ENCODE data around the gene PACSIN1.

DNA sequence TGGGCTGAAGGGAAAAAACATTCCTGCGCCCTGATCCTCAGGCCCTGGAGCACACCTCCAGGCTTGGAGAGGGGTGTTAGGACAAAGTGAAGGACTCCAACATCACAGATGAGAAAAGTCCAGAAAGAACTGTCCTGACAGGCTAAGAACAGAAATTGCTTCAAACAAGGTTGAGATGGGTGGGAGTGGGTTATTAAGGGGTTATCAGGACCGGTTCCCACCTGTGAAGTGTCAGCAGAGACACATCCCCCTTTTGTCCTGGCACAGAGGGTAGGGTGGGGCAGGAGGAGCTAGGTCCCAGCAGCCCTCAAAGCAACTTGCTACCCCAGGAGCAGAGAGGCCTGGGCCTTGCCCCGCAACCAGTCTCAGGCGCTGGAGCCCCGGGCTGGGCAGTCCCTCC is 86.7 kb downstream of the PACSIN1 start:
- TF ChIP-seq, protein P1, sequence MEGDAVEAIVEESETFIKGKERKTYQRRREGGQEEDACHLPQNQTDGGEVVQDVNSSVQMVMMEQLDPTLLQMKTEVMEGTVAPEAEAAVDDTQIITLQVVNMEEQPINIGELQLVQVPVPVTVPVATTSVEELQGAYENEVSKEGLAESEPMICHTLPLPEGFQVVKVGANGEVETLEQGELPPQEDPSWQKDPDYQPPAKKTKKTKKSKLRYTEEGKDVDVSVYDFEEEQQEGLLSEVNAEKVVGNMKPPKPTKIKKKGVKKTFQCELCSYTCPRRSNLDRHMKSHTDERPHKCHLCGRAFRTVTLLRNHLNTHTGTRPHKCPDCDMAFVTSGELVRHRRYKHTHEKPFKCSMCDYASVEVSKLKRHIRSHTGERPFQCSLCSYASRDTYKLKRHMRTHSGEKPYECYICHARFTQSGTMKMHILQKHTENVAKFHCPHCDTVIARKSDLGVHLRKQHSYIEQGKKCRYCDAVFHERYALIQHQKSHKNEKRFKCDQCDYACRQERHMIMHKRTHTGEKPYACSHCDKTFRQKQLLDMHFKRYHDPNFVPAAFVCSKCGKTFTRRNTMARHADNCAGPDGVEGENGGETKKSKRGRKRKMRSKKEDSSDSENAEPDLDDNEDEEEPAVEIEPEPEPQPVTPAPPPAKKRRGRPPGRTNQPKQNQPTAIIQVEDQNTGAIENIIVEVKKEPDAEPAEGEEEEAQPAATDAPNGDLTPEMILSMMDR (IDR thresholded peaks at IDR 0.05): no peak
- TF ChIP-seq POLR2A (IDR thresholded peaks at IDR 0.05): no peak
